A673 (cell line): ENCODE data around the gene DOCK1.

Source experiments
- EZH2 ChIP-seq: fragments of 200-600 bp; sonication (generic); IDR thresholded peaks from 2 replicates; pipeline ENCODE4 v1.6.1; 2017; ENCODE audit warnings: borderline replicate concordance, low read depth, mild to moderate bottlenecking, mixed read lengths, antibody characterized with exemption, low read length; ENCODE audit not compliant: poor library complexity, severe bottlenecking
- TF ChIP-seq, protein P1 (sequence below): fragments of 300-800, 200-600 bp; sonication (generic); conservative IDR thresholded peaks from 2 replicates; pipeline ENCODE4 v1.5.1; 2017; ENCODE audit warnings: low read depth, mild to moderate bottlenecking, antibody characterized with exemption, low read length, moderate library complexity, mixed read lengths

DNA sequence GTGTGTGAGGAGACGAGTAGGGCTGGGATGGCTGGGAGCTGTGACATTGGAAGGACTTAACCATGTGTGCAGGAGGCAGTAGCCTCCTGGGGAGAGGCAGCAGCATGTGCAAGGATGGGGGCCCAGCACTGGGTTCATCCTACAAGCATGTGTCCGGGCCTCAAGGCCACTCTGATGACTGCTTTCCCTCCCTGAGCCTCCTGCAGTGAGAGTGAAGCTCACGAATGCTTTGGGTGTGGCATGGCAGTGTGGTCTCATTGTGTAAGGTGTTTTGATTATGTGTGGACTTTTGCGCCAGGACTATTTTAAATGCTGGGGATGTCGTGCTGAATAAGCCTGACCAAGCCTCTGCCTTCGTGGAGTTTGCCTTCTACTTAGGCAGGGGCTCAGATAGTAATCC, 413.2 kb downstream of the DOCK1 start:
- TF ChIP-seq, protein P1, sequence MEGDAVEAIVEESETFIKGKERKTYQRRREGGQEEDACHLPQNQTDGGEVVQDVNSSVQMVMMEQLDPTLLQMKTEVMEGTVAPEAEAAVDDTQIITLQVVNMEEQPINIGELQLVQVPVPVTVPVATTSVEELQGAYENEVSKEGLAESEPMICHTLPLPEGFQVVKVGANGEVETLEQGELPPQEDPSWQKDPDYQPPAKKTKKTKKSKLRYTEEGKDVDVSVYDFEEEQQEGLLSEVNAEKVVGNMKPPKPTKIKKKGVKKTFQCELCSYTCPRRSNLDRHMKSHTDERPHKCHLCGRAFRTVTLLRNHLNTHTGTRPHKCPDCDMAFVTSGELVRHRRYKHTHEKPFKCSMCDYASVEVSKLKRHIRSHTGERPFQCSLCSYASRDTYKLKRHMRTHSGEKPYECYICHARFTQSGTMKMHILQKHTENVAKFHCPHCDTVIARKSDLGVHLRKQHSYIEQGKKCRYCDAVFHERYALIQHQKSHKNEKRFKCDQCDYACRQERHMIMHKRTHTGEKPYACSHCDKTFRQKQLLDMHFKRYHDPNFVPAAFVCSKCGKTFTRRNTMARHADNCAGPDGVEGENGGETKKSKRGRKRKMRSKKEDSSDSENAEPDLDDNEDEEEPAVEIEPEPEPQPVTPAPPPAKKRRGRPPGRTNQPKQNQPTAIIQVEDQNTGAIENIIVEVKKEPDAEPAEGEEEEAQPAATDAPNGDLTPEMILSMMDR: no peak
- no peak for TF ChIP-seq EZH2
